NK-92 treated with Interleukin-12 subunit alpha and Interleukin-12 subunit beta, amount 100 ng/mL, for 24 hours (cell line): ENCODE data around the gene NCAPG2.

Source experiments
- DNase-seq: peaks from one replicate; lab custom pipeline; 2025; lab: John Stamatoyannopoulos, UW

Gene NCAPG2

GRCh38 chr7:158595068-158595467, 109.5 kb downstream of the NCAPG2 start:
- DNase-seq, result no peak

- no peak for DNase-seq
These were observed 112.1 kb downstream of the NCAPG2 start for GRCh38 chr7:158592541-158592940.

- DNase-seq, result no peak
These were observed 112.7 kb downstream of the NCAPG2 start for GRCh38 chr7:158591944-158592343.

- no peak for DNase-seq
These were observed 114.4 kb downstream of the NCAPG2 start for GRCh38 chr7:158590181-158590530.

GRCh38 chr7:158589653-158590052, 115.0 kb downstream of the NCAPG2 start:
- no peak for DNase-seq

GRCh38 chr7:158588878-158589442, 115.6 kb downstream of the NCAPG2 start:
- DNase-seq, result no peak

- no peak for DNase-seq
These were observed 116.3 kb downstream of the NCAPG2 start for GRCh38 chr7:158588085-158588877.

- no peak for DNase-seq
These were observed 117.2 kb downstream of the NCAPG2 start, which contains the start of gene PTPRN2 for GRCh38 chr7:158587162-158588084. PTPRN2 (minus strand) TSS chr7:158587823.

GRCh38 chr7:158586499-158587161, 118.0 kb downstream of the NCAPG2 start:
- no peak for DNase-seq

GRCh38 chr7:158585721-158586498, 118.7 kb downstream of the NCAPG2 start:
- no peak for DNase-seq

- DNase-seq, result no peak
These were observed 120.2 kb downstream of the NCAPG2 start for GRCh38 chr7:158584407-158584806.

- DNase-seq, result no peak
These were observed 120.8 kb downstream of the NCAPG2 start for GRCh38 chr7:158583810-158584209.

GRCh38 chr7:158583143-158583542, 121.5 kb downstream of the NCAPG2 start:
- DNase-seq, result no peak

- no peak for DNase-seq
These were observed 122.5 kb downstream of the NCAPG2 start for GRCh38 chr7:158582089-158582456.

- DNase-seq, result no peak
These were observed 123.0 kb downstream of the NCAPG2 start for GRCh38 chr7:158581440-158582088.
